ENCODE measurements around the gene CAT.

DNA sequence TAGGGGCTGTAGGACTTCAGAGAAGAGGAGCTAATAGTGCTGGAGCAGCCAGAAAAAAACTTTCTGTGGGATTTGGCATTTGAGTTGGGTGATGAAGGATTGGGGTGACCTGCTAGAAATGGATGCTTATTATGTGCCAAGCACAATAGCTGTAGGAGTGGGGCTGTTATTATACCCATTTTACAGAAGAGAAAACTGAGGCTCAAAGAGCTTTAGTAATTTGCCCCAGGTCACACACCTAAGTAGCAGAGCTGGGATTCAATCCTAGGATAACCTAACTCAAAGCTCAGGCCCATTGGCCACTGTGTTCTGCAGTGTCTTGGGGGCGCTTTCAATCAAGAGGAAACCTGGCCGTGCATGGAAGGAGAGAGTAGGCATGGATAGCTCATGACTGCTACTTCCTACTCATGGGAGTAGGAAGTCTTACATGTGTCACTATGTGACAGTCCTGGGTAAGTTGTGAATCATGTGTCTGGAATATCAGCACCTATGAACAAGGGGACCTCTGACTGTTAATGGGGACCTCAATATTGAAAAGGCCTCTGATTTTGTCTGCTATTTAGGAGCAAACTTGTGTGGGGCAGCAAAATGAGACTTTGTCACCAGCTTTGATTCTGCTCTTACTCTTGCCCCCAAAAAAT, 81.0 kb downstream of the CAT start:
- no peak for TF ChIP-seq POLR2A (IDR thresholded peaks at IDR 0.05)
- TF ChIP-seq, protein P1, sequence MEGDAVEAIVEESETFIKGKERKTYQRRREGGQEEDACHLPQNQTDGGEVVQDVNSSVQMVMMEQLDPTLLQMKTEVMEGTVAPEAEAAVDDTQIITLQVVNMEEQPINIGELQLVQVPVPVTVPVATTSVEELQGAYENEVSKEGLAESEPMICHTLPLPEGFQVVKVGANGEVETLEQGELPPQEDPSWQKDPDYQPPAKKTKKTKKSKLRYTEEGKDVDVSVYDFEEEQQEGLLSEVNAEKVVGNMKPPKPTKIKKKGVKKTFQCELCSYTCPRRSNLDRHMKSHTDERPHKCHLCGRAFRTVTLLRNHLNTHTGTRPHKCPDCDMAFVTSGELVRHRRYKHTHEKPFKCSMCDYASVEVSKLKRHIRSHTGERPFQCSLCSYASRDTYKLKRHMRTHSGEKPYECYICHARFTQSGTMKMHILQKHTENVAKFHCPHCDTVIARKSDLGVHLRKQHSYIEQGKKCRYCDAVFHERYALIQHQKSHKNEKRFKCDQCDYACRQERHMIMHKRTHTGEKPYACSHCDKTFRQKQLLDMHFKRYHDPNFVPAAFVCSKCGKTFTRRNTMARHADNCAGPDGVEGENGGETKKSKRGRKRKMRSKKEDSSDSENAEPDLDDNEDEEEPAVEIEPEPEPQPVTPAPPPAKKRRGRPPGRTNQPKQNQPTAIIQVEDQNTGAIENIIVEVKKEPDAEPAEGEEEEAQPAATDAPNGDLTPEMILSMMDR (IDR thresholded peaks at IDR 0.05) = no peak

Data from thyroid gland (tissue), 4 donors.